ENCODE measurements around the gene VSNL1.

Gene VSNL1

DNA sequence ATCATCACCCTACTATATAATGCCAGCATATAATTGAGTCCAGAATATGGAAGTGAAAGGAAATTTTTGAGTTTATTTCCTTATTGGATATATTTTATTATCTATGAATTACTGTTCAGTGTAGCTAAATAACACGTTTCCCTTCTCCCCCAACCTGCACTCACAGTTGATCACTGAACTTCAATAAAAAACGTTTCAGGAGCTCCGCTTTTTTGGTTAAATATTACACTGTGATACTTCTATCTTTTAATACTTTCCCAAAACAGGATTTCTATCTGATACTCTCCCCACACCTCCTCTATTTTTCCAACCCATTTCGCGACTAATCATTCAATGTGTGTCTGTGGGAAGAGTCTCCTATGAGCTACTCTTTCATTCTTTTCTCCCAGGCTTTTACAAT lies 7.2 kb downstream of the VSNL1 start:
- no peaks in the 10 kb centered on the region for H3K9me2 ChIP-seq (ENCODE audit: low read depth, low read length)
- no peaks in the 10 kb centered on the region for H3F3A ChIP-seq (ENCODE audit: insufficient read depth, low read length)
- no peaks in the 10 kb centered on the region for H3K9me3 ChIP-seq (ENCODE audit: low read length)
- no peaks in the 10 kb centered on the region for H3K4me1 ChIP-seq (ENCODE audit: insufficient read depth, low read length, severe bottlenecking)
- H3K4me3 ChIP-seq (ENCODE audit: low read depth, low read length, poor library complexity, severe bottlenecking) = no peak overlapping the region
- no peaks in the 10 kb centered on the region for H3K36me3 ChIP-seq (ENCODE audit: insufficient read depth, low read length)
- no peaks in the 10 kb centered on the region for H4K20me1 ChIP-seq (ENCODE audit: insufficient read depth, low read length)
- H3K79me2 ChIP-seq (ENCODE audit: insufficient read depth, low read length) = no peaks in the 10 kb centered on the region
- no peak overlapping the region for H3K9ac ChIP-seq (ENCODE audit: low read length)
- no peak overlapping the region for H3K4me2 ChIP-seq (ENCODE audit: low read length)
- H3K27me3 ChIP-seq (ENCODE audit: insufficient read depth, low read length) = no peaks in the 10 kb centered on the region
- no peak for TF ChIP-seq EZH2 (IDR thresholded peaks at IDR 0.05; ENCODE audit: borderline replicate concordance, low read length)
- TF ChIP-seq, protein P1, sequence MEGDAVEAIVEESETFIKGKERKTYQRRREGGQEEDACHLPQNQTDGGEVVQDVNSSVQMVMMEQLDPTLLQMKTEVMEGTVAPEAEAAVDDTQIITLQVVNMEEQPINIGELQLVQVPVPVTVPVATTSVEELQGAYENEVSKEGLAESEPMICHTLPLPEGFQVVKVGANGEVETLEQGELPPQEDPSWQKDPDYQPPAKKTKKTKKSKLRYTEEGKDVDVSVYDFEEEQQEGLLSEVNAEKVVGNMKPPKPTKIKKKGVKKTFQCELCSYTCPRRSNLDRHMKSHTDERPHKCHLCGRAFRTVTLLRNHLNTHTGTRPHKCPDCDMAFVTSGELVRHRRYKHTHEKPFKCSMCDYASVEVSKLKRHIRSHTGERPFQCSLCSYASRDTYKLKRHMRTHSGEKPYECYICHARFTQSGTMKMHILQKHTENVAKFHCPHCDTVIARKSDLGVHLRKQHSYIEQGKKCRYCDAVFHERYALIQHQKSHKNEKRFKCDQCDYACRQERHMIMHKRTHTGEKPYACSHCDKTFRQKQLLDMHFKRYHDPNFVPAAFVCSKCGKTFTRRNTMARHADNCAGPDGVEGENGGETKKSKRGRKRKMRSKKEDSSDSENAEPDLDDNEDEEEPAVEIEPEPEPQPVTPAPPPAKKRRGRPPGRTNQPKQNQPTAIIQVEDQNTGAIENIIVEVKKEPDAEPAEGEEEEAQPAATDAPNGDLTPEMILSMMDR (IDR thresholded peaks at IDR 0.05; ENCODE audit: low read length) = no peak
- no peak overlapping the region for H3K27ac ChIP-seq (ENCODE audit: low read depth, low read length, poor library complexity, severe bottlenecking)
- no peak overlapping the region for H2AFZ ChIP-seq (ENCODE audit: low read length)

DNA sequence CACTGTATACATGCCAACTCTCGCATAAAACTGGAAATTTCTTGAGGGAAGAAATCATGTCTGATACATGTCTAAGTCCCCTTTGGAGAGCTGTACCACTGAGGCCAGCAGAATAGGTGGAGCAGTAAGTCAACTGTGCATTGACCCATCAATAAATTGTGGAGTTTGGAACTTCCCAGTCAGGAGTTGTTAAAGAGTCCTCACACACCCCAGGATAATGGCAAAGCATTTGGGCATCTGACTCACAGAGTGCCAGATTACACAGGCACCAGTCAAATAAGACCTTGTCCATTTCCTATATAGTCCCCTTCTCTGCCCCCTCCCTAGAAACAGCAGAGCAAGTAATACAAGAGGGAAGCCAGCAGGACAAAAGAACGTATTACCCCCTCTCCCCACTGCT lies 10.4 kb downstream of the VSNL1 start:
- no peaks in the 10 kb centered on the region for H3K27me3 ChIP-seq (ENCODE audit: insufficient read depth, low read length)
- no peak overlapping the region for H3K9ac ChIP-seq (ENCODE audit: low read length)
- no peaks in the 10 kb centered on the region for H3K79me2 ChIP-seq (ENCODE audit: insufficient read depth, low read length)

DNA sequence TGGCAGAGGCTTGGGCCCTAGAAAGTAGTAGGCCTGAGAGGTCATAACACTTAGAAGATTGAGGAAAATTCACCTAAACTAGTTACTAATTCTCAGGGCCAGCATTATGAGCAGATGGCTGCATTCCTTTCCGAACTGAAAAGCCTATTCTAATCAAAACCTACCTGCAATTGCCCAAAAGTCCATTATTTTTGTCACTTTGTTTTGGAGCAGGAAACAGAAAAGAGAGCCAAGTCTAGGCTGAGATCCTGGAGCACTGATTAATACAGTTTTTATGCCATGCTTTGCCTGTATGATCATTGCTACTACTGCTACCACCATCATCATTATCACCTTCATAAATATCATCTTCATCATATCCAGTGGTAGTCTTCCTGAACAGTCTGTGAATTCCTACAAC lies 14.7 kb downstream of the VSNL1 start:
- Histone ChIP-seq H3K36me3 (ENCODE audit: insufficient read depth, low read length) (no peaks in the 10 kb centered on the region), H3K9me3 (ENCODE audit: low read length) (no peaks in the 10 kb centered on the region), H3K79me2 (ENCODE audit: insufficient read depth, low read length) (no peaks in the 10 kb centered on the region), H3K27me3 (ENCODE audit: insufficient read depth, low read length) (no peaks in the 10 kb centered on the region), H3K4me1 (ENCODE audit: insufficient read depth, low read length, severe bottlenecking) (no peaks in the 10 kb centered on the region), H3K4me2 (ENCODE audit: low read length) (no peak overlapping the region), H4K20me1 (ENCODE audit: insufficient read depth, low read length) (no peaks in the 10 kb centered on the region), H3K9ac (ENCODE audit: low read length) (no peak overlapping the region), H3K4me3 (ENCODE audit: low read depth, low read length, poor library complexity, severe bottlenecking) (no peak overlapping the region), H2AFZ (ENCODE audit: low read length) (no peak overlapping the region), H3F3A (ENCODE audit: insufficient read depth, low read length) (no peaks in the 10 kb centered on the region), H3K27ac (ENCODE audit: low read depth, low read length, poor library complexity, severe bottlenecking) (no peak overlapping the region), H3K9me2 (ENCODE audit: low read depth, low read length) (no peaks in the 10 kb centered on the region)
- TF ChIP-seq, protein P1 (IDR thresholded peaks at IDR 0.05; ENCODE audit: low read length) = no peak
- no peak for TF ChIP-seq EZH2 (IDR thresholded peaks at IDR 0.05; ENCODE audit: borderline replicate concordance, low read length)

More for the DNA sequence above, 10.4 kb downstream of the VSNL1 start:
- Histone ChIP-seq H3K4me3 (ENCODE audit: low read depth, low read length, poor library complexity, severe bottlenecking) (no peak overlapping the region), H3K4me1 (ENCODE audit: insufficient read depth, low read length, severe bottlenecking) (no peaks in the 10 kb centered on the region), H3K36me3 (ENCODE audit: insufficient read depth, low read length) (no peaks in the 10 kb centered on the region), H3K27ac (ENCODE audit: low read depth, low read length, poor library complexity, severe bottlenecking) (no peak overlapping the region), H3K9me2 (ENCODE audit: low read depth, low read length) (no peaks in the 10 kb centered on the region), H2AFZ (ENCODE audit: low read length) (no peak overlapping the region), H3K9me3 (ENCODE audit: low read length) (no peaks in the 10 kb centered on the region), H3K4me2 (ENCODE audit: low read length) (no peak overlapping the region), H3F3A (ENCODE audit: insufficient read depth, low read length) (no peaks in the 10 kb centered on the region), H4K20me1 (ENCODE audit: insufficient read depth, low read length) (no peaks in the 10 kb centered on the region)
- TF ChIP-seq EZH2 (IDR thresholded peaks at IDR 0.05; ENCODE audit: borderline replicate concordance, low read length) = no peak
- TF ChIP-seq, protein P1 (IDR thresholded peaks at IDR 0.05; ENCODE audit: low read length) = no peak
